NCI-H748 (cell line): ENCODE data around the gene WDR86.
A peak's percentile ranks its signal among the peaks of the same experiment; 100 is the strongest.

Experiments used
- DNase-seq: peaks from one replicate; lab custom pipeline; 2025; ENCODE audit not compliant: unreplicated experiment; lab: John Stamatoyannopoulos, UW

Gene WDR86

GRCh38 chr7:151352512-151352911 lies 57.3 kb downstream of the WDR86 start:
- no peak for DNase-seq

- DNase-seq: no peak
Measured at GRCh38 chr7:151351967-151352366, 57.9 kb downstream of the WDR86 start.

GRCh38 chr7:151351027-151351426 lies 58.8 kb downstream of the WDR86 start:
- DNase-seq: no peak

GRCh38 chr7:151349507-151349853 lies 60.4 kb downstream of the WDR86 start:
- DNase-seq: no peak

- no peak for DNase-seq
Measured at GRCh38 chr7:151348970-151349369, 60.9 kb downstream of the WDR86 start.

DNA sequence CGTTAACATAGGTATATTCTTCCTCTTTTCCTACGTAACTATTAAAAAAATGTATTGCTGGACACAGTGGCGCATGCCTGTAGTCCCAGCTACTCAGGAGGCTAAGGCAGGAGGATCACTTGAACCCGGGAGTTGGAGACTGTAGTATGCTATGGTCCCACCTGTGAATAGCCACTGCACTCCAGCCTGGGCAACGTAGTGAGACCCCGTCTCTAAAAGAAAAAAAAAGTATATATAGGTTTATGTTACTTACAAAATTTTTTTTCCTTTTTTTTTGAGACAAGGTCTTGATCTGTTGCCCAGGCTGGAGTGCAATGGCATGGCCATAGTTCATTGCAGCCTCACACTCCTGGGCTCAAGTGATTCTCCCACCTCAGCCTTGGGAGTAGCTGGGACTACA lies 62.6 kb downstream of the WDR86 start:
- DNase-seq: no peak

DNA sequence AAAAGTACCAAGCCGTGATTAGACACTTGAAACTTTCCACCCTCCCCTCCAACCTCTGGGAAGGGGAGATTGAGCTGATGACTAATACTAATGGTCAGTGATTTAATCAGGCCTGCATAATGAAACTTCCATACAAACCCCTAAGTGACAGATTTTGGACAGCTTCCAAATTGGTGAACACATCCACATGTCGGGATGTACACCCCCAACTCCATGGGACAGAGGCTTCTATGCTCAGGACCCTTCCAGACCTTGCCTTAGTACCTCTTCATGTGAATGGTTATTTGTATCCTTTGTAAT lies 63.4 kb downstream of the WDR86 start:
- no peak for DNase-seq

DNA sequence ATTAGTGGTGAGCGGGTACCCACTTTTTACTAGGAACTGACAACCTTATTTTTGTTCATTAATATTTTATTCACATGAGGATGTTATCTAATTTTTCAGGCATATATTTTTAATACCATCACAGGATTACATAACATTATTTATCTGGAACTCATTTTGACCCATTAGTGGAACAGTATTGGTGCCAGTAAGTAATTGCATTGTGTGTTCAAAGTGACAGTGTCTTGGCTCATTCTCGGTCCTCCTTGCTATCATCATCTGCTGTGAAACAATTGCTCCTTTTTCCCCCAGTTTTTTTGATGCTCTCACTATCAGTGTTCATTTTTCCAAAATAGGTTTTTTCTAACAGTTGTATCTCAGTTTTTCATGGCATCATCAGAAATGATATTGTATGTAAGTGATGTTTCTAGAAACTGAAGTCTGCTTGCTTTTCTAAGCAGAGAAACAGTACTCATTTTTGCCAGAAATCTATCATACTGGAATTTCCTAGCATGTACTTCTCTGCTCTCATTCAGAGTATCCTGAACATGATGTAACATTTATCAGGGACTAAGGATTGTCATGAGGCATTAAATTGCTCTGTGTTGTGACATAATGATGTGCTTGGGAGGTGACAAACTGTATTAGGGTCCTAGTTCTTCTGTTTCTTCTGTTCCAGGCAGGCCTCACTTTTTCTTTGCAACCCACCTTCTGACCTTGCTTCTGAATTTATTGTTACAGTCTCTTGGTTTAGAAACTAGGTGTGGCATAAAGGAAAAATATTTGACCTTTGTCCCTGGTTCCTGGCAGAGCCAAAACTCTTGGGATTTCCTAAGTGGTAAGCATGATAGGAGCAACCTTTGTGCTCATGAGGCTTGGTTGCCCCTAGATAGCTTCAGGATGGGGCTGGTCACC lies 64.0 kb downstream of the WDR86 start:
- DNase-seq: no peak

DNA sequence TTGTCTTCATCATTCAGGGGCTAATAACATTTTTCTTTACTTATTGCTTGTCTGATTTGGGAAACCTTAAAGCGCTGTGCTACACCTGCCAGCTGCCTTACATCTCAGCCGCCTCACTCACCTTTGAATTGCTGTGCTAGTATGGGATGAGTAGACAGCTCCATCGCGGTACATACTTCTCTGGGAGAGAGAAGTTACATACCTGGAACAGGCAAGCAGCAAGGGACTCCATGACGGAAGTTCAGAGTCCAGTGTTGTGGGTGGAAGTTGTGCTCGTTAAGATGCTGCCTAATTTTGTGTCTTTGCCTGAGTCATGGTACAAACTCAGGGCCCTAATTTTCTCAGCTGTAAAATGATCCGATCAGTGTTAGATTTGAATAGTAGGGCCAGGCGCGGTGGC lies 66.3 kb downstream of the WDR86 start:
- no peak for DNase-seq

DNA sequence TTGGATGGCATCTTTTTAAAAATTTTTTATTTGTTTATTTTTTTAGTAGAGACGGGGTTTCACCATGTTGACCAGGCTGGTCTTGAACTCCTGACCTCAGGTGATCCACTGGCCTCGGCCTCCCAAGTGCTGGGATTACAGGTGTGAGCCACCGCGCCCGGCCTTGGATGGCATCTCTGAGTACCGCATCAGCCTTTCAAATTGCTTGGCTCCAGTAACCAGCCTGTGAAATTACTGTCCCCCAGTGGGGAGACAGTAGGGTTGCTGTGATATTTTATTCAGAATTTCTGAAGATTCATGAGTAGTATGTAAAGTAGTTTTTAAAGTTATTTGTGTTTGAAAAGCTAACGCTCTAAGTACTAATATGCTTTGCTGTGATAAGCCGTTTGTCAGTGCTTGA lies 67.0 kb downstream of the WDR86 start:
- DNase-seq: no peak

- DNase-seq: no peak
Measured at GRCh38 chr7:151342102-151342646, 67.7 kb downstream of the WDR86 start.

- peak; percentile 87 for DNase-seq
Measured at GRCh38 chr7:151341357-151342101, 68.3 kb downstream of the WDR86 start, which contains the start of gene NUB1. Gene NUB1, plus strand, starts transcription at chr7:151341812. Its CDS starts 3,538 bp downstream, at chr7:151345350.

GRCh38 chr7:151340794-151341356 lies 69.0 kb downstream of the WDR86 start:
- peak; percentile 39 for DNase-seq

DNA sequence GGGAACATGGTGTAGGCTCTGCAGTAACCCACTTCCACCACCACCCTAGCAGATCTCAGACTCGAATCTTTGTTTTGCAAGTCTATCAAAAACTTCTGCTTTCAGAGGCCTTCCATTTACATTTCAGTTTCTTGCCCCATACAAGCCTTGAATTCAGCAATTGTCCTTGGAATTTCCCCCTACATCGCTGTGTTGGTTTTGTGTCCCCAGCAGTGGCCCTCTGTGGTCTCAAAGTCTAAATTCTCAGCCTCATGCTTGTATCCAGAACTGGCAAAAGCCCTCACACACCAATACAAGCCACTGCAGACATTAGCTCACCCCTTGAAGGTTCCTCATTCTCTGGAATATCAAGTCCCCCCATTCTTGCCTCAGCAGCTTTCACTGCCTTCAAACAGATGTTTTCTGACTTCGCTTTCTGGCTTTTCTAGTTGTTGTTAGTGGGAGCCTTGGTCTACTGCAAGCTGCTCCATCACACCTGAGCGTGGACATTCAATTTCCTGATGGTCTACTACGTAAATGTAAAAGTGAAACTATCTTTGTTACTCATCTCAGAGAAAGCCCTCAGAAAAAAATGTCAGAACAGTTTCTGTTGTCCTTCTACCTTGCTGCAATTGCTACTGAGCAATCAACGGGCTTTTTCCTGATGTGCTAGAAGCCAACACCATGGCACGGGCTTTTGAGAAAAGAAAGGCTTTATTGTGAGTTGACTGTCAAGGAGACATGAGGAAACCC lies 70.0 kb downstream of the WDR86 start:
- DNase-seq: no peak

DNA sequence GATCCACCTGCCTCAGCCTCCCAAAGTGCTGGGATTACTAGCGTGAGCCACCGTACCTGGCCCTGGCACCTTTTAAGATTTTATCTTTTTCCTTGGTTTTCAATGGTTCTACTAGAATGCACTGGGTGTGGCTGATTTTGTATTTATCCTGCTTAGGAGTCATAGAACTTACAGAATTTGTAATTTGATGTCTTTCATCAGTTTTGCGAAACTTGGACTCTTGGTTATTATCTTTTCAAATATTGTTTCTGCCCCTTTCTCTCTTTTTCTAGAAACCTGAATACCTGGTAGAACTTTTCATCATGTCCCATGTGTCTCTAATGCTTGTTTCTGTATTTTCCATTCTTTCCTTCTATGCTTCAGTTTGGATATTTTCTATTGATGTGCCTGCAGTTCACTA lies 71.0 kb downstream of the WDR86 start:
- DNase-seq: no peak

GRCh38 chr7:151337346-151337745 lies 72.5 kb downstream of the WDR86 start:
- DNase-seq: no peak

- no peak for DNase-seq
Measured at GRCh38 chr7:151336027-151336708, 73.7 kb downstream of the WDR86 start.

GRCh38 chr7:151334628-151335027 lies 75.2 kb downstream of the WDR86 start:
- no peak for DNase-seq
